ENCODE measurements around the gene SEC23B. TPM values are rescaled to one million over a fixed set of nuclear protein-coding genes. Genes with fewer than 3 reads are reported as not detected.

The SEC23B gene
- total and polyA plus RNA-seq, 10 of the 15 experiments (the other 5 are each of a cell fraction or from before 2014, with no cell fraction given), result 49.1 to 121 (median 75.6) TPM

DNA sequence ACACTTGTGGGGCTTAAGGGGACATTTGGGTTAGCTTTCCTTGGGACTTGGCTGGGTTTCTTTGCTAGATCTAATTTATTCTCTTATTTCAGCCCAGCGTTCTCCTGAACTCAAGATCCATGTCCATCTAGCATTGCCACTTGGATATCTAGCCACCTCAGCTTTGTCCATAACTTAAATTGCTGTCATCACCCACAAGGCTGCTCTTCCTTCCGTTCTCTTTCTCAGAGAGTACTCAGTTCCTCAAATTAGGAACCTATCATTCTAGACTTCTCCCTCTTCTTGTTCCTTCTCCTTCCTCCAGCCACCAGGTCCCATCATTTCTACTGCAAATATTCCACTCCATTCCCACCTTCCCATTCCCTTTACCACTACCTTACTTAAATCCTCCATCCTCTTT lies 63.8 kb downstream of the SEC23B start:
- ChIA-PET SMC1A (ENCODE audit: uncharacterized antibody, unreplicated experiment) (interaction anchor here (1.1 to 1.2 kb wide), 2 partner anchors 11 to 12 kb away, joined by 3 to 6 read pairs; no protein-coding TSS in a partner anchor), CTCF (no interaction called here), POLR2A (interaction anchor here (1.6 kb wide), 1 partner anchor 17 kb away, joined by 4 read pairs; no protein-coding TSS in a partner anchor), RAD21 (ENCODE audit: unreplicated experiment) (no interaction called here)
- 100% methylated on average over 2 of the region's 2 CpGs for WGBS (ENCODE audit: insufficient coverage, insufficient replicate concordance, low lambda C conversion rate, missing lambda C conversion rate)
- no peaks in the 10 kb centered on the region for H3K27me3 ChIP-seq (replicated peaks in 1 of 2; ENCODE audit: control insufficient read depth in 2 of 2, insufficient read depth in 2 of 2, low read length in 1 of 2)
- in situ Hi-C loops (cut with MboI) (no loop called here), intact Hi-C loops (cut with micrococcal nuclease; ENCODE audit: unreplicated experiment) (no loop called here)
- no TSS peak for BruUV-seq (replicated peaks)
- H3K9me3 ChIP-seq (replicated peaks; ENCODE audit: control insufficient read depth, insufficient read depth, low read length), result no peaks in the 10 kb centered on the region; the same call in 2 of the 3 replicates
- TF ChIP-seq, protein P1, sequence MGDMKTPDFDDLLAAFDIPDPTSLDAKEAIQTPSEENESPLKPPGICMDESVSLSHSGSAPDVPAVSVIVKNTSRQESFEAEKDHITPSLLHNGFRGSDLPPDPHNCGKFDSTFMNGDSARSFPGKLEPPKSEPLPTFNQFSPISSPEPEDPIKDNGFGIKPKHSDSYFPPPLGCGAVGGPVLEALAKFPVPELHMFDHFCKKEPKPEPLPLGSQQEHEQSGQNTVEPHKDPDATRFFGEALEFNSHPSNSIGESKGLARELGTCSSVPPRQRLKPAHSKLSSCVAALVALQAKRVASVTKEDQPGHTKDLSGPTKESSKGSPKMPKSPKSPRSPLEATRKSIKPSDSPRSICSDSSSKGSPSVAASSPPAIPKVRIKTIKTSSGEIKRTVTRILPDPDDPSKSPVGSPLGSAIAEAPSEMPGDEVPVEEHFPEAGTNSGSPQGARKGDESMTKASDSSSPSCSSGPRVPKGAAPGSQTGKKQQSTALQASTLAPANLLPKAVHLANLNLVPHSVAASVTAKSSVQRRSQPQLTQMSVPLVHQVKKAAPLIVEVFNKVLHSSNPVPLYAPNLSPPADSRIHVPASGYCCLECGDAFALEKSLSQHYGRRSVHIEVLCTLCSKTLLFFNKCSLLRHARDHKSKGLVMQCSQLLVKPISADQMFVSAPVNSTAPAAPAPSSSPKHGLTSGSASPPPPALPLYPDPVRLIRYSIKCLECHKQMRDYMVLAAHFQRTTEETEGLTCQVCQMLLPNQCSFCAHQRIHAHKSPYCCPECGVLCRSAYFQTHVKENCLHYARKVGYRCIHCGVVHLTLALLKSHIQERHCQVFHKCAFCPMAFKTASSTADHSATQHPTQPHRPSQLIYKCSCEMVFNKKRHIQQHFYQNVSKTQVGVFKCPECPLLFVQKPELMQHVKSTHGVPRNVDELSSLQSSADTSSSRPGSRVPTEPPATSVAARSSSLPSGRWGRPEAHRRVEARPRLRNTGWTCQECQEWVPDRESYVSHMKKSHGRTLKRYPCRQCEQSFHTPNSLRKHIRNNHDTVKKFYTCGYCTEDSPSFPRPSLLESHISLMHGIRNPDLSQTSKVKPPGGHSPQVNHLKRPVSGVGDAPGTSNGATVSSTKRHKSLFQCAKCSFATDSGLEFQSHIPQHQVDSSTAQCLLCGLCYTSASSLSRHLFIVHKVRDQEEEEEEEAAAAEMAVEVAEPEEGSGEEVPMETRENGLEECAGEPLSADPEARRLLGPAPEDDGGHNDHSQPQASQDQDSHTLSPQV (IDR thresholded peaks at IDR 0.05), result no peak
- peak; percentile 65; the same call in 1 of the 2 replicates for TF ChIP-seq SPI1 (IDR thresholded peaks at IDR 0.05; ENCODE audit: borderline replicate concordance, insufficient read depth, low read depth, low read length)
- no peak overlapping the region for H3K27ac ChIP-seq (ENCODE audit: control insufficient read depth, insufficient read depth)
- no peak overlapping the region for H3K9ac ChIP-seq (ENCODE audit: control insufficient read depth, insufficient read depth, low read length)
- ATAC-seq, result no peak
- H3K79me2 ChIP-seq (ENCODE audit: control insufficient read depth, insufficient read depth, low read length), result peaks cover 16% of the 10 kb centered on the region
- peaks cover 4% of the 10 kb centered on the region; the same call in 1 of the 2 replicates for H3K4me1 ChIP-seq (ENCODE audit: control insufficient read depth, insufficient read depth, low read length)
- DNase-seq (ENCODE audit: low read depth, low spot score), result no peak
- peaks cover 0 to 5% of the 10 kb centered on the region in 2 experiments; a peak in 1 of 4 replicates for H3K36me3 ChIP-seq (ENCODE audit: control insufficient read depth in 2 of 2, insufficient read depth in 2 of 2, low read length in 1 of 2)
- no peaks in the 10 kb centered on the region for H4K20me1 ChIP-seq (ENCODE audit: control insufficient read depth, insufficient read depth)
- H2AFZ ChIP-seq (ENCODE audit: control insufficient read depth, low read depth, low read length), result no peak overlapping the region
- no peak overlapping the region for H3K4me2 ChIP-seq (ENCODE audit: control insufficient read depth, insufficient read depth)
- no peak overlapping the region for H3K4me3 ChIP-seq
- no peak for FAIRE-seq

DNA sequence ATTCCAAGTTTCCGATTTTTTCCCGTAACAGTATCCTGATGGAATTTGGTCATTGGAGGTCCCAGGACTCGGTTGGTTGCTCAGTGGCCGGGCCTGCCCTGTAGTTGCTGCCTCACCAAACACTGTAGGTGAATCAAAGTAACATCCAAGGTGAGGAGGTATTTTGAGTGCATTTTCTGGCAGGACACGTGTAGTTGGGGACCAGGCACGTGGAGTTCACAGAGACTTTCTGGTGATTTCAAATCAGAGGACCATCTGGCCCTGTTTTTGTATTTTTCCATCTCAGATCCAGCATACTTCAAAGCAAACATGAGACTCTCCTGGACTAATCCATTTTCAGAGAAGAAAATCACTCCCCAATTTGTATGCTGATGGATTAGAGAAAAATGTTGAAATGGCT lies 70.2 kb downstream of the SEC23B start:
- in situ Hi-C loops (cut with MboI), result loop anchor here (25.0 kb wide), 1 partner anchor 1434 kb away; the partner anchor contains the start of gene NAA20
- H3K9me3 ChIP-seq (replicated peaks; ENCODE audit: control insufficient read depth, insufficient read depth, low read length), result no peaks in the 10 kb centered on the region
- no peaks in the 10 kb centered on the region for H4K20me1 ChIP-seq (ENCODE audit: control insufficient read depth, insufficient read depth)
- no peak overlapping the region for H3K4me3 ChIP-seq
- H3K27me3 ChIP-seq (replicated peaks in 1 of 2; ENCODE audit: control insufficient read depth in 2 of 2, insufficient read depth in 2 of 2, low read length in 1 of 2), result no peaks in the 10 kb centered on the region
- no peak overlapping the region for H2AFZ ChIP-seq (ENCODE audit: control insufficient read depth, low read depth, low read length)
- 86% methylated on average over 6 of the region's 6 CpGs for WGBS (ENCODE audit: insufficient coverage, insufficient replicate concordance, low lambda C conversion rate, missing lambda C conversion rate)
- TF ChIP-seq NFYA (IDR thresholded peaks at IDR 0.05; ENCODE audit: borderline replicate concordance, low read depth, low read length) (no peak), NFXL1 (IDR thresholded peaks at IDR 0.05; ENCODE audit: borderline replicate concordance) (no peak), MEF2A (IDR thresholded peaks at IDR 0.05; ENCODE audit: insufficient read depth, low read depth, low read length) (no peak), BRCA1 (IDR thresholded peaks at IDR 0.05; ENCODE audit: low read depth, low read length) (no peak), RBBP5 (conservative IDR thresholded peaks at IDR 0.05) (no peak), EED (IDR thresholded peaks at IDR 0.05; ENCODE audit: low read depth) (no peak), NRF1 (conservative IDR thresholded peaks at IDR 0.05; ENCODE audit: low read depth, low read length) (no peak), ZNF207 (IDR thresholded peaks at IDR 0.05; ENCODE audit: borderline replicate concordance) (no peak)
- CTCF ChIA-PET, result no interaction called here
- POLR2A ChIA-PET, result no interaction called here
- no peak for DNase-seq (ENCODE audit: low read depth, low spot score)
- BruUV-seq (replicated peaks), result no TSS peak
- SMC1A ChIA-PET (ENCODE audit: uncharacterized antibody, unreplicated experiment), result no interaction called here
- H3K4me2 ChIP-seq (ENCODE audit: control insufficient read depth, insufficient read depth), result no peak overlapping the region
- RAD21 ChIA-PET (ENCODE audit: unreplicated experiment), result no interaction called here
- no peak for ATAC-seq
- no peak overlapping the region for H3K27ac ChIP-seq (ENCODE audit: control insufficient read depth, insufficient read depth)
- H3K4me1 ChIP-seq (ENCODE audit: control insufficient read depth, insufficient read depth, low read length), result no peaks in the 10 kb centered on the region
- H3K9ac ChIP-seq (ENCODE audit: control insufficient read depth, insufficient read depth, low read length), result no peak overlapping the region
- no peaks in the 10 kb centered on the region for H3K79me2 ChIP-seq (ENCODE audit: control insufficient read depth, insufficient read depth, low read length)
- H3K36me3 ChIP-seq (ENCODE audit: control insufficient read depth in 2 of 2, insufficient read depth in 2 of 2, low read length in 1 of 2), result no peaks in the 10 kb centered on the region
- FAIRE-seq, result no peak
- intact Hi-C loops (cut with micrococcal nuclease; ENCODE audit: unreplicated experiment), result no loop called here
